OCI-LY3 (cell line): Measurements from ENCODE around the gene SMG1.

Experiments
- EZH2phosphoT487 ChIP-seq: fragments of 200-600 bp; shearing (Covaris generic); IDR thresholded peaks from 2 replicates; pipeline ENCODE4 v1.6.1; 2018; ENCODE audit warnings: antibody characterized with exemption, mixed run types, low read depth
- TF ChIP-seq, protein P1 (sequence below): fragments of 200-600, 300-600 bp; sonication (generic); IDR thresholded peaks from 2 replicates; pipeline ENCODE4 v1.5.1; 2014; ENCODE audit warnings: antibody characterized with exemption, low read length, low read depth

- TF ChIP-seq, protein P1, sequence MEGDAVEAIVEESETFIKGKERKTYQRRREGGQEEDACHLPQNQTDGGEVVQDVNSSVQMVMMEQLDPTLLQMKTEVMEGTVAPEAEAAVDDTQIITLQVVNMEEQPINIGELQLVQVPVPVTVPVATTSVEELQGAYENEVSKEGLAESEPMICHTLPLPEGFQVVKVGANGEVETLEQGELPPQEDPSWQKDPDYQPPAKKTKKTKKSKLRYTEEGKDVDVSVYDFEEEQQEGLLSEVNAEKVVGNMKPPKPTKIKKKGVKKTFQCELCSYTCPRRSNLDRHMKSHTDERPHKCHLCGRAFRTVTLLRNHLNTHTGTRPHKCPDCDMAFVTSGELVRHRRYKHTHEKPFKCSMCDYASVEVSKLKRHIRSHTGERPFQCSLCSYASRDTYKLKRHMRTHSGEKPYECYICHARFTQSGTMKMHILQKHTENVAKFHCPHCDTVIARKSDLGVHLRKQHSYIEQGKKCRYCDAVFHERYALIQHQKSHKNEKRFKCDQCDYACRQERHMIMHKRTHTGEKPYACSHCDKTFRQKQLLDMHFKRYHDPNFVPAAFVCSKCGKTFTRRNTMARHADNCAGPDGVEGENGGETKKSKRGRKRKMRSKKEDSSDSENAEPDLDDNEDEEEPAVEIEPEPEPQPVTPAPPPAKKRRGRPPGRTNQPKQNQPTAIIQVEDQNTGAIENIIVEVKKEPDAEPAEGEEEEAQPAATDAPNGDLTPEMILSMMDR: no peak
- TF ChIP-seq EZH2phosphoT487: no peak
Observed at GRCh38 chr16:18799500-18799899, 126.7 kb downstream of the SMG1 start.
